Prostate gland (tissue), 2 donors: Measurements from ENCODE around the gene RGS19. TPM values are rescaled to one million over a fixed set of nuclear protein-coding genes. Genes with fewer than 3 reads are reported as not detected.

Source experiments
- DNase-seq: peaks from one replicate; pipeline ENCODE4 v3.0.0-alpha.2; 2019; ENCODE audit warnings: low spot score
- H3K27ac ChIP-seq, 2 donors: fragments of 200-600 bp; sonication (generic); 2 replicates each; pipeline ENCODE4 v1.5.1; 2017 to 2019
- H3K27me3 ChIP-seq: fragments of 200-600 bp; sonication (generic); replicated peaks from 2 replicates; pipeline ENCODE4 v1.5.1; 2019; ENCODE audit not compliant: insufficient read depth
- H3K36me3 ChIP-seq, 2 donors: fragments of 200-600 bp; sonication (generic); 1 replicate in 1 of 2; 2 replicates in 1 of 2; pipeline versions ENCODE4 v1.5.1 to v1.8.1; 2017 to 2019
- H3K4me1 ChIP-seq: fragments of 200-600 bp; sonication (generic); replicated peaks from 2 replicates; pipeline ENCODE4 v1.5.1; 2019
- H3K4me3 ChIP-seq, 2 donors: fragments of 200-600 bp; sonication (generic); 2 replicates each; pipeline ENCODE4 v1.5.1; 2017 to 2019
- H3K9me3 ChIP-seq: fragments of 200-600 bp; sonication (generic); 2 replicates; pipeline ENCODE4 v1.5.1; 2017
- CTCF ChIP-seq, 4 experiments: fragments of 200-600 bp in 2 of 4; fragments of 450-650 bp in 2 of 4; sonication (generic) in 2 of 4; IDR thresholded peaks; 1 replicate in 3 of 4; 2 replicates in 1 of 4; pipeline ENCODE4 v1.5.1; 2016 to 2019; ENCODE audit warnings: antibody characterized with exemption in 4 of 4, mild to moderate bottlenecking in 2 of 4, moderate library complexity in 2 of 4
- POLR2A ChIP-seq: fragments of 450-650 bp; IDR thresholded peaks from one replicate; pipeline ENCODE4 v1.6.1; 2016; ENCODE audit warnings: antibody characterized with exemption, mild to moderate bottlenecking
- POLR2AphosphoS5 ChIP-seq: sonication (generic); formaldehyde crosslinking; IDR thresholded peaks from one replicate; pipeline ENCODE4 v1.6.1; 2017; ENCODE audit warnings: antibody characterized with exemption
- WGBS: methylation state at CpG from one replicate; pipeline ENCODE4 v1.1.5; 2018; 5-methylcytosine and 5-hydroxymethylcytosine counted together
- intact Hi-C: fragments of 100-400 bp; cut with DNase I; formaldehyde crosslinking; loops from one replicate; pipeline ENCODE4 v1.14.2; 2022
- total RNA-seq, 2 donors: library from RNA; depleted of rRNA; stranded (reverse); fragments of >200 nt; gene quantifications; one replicate each; pipeline ENCODE4 v1.1.0, GENCODE V29; 2016

RGS19 gene
- total RNA-seq, 2 donors from 2014 or later: 13.3 to 15.1 TPM

DNA sequence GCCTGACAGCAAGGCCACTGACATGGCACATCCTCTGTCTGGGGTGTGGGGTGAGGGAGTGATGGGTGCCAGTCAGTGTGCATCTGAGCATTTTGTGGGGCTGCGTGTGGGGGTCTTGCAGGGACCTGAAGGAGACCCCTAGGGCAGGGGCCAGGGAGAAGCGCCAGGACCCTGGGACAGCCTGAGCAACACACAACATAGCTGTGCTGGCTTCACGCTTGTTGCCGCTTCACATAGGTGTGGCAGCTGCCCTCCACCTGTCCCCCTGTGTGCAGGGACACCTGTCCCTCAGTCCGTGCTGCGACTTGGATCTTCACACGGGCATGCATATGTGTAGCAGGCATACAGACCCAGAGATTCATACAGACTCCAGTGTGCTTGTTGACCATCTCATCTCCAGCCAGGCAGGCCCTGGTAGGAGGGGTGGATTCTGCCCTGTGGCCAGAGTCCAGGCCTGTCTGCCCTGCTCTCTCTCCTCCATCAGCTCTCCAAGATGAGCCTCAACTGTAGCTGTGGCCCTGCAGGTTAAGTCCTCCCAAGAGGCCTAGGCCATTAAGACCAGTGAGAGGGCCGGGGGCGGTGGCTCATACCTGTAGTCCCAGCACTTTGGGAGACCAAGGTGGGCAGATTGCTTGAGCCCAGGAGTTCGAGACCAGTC is 31.2 kb upstream of the RGS19 start:
- WGBS: 96% methylated on average over 10 of the region's 10 CpGs

GRCh38 chr20:64109831-64110391 is 30.6 kb upstream of the RGS19 start:
- Histone ChIP-seq H3K4me3 (no peak overlapping the region), H3K9me3 (no peaks in the 10 kb centered on the region), H3K4me1 (no peaks in the 10 kb centered on the region), H3K36me3 (no peaks in the 10 kb centered on the region), H3K27ac (no peak overlapping the region), H3K27me3 (no peaks in the 10 kb centered on the region)
- DNase-seq: no peak
- 70% methylated on average over 16 of the region's 16 CpGs for WGBS
- TF ChIP-seq CTCF (IDR thresholded peaks at IDR 0.05) (no peak), POLR2AphosphoS5 (no peak), POLR2A (no peak)
- intact Hi-C loops: no loop called here

More for the DNA sequence above, 31.2 kb upstream of the RGS19 start:
- Histone ChIP-seq H3K27ac (no peak overlapping the region), H3K9me3 (no peaks in the 10 kb centered on the region), H3K36me3 (no peaks in the 10 kb centered on the region), H3K27me3 (no peaks in the 10 kb centered on the region), H3K4me3 (no peak overlapping the region), H3K4me1 (no peaks in the 10 kb centered on the region)
- no peak for DNase-seq
- no peak for TF ChIP-seq CTCF (IDR thresholded peaks at IDR 0.05)
- intact Hi-C loops: no loop called here

GRCh38 chr20:64108731-64109681 is 29.7 kb upstream of the RGS19 start:
- Histone ChIP-seq H3K27ac (no peak overlapping the region), H3K4me3 (no peak overlapping the region), H3K27me3 (peaks cover 3% of the 10 kb centered on the region), H3K9me3 (no peaks in the 10 kb centered on the region), H3K4me1 (no peaks in the 10 kb centered on the region), H3K36me3 (no peaks in the 10 kb centered on the region)
- TF ChIP-seq CTCF (IDR thresholded peaks at IDR 0.05): no peak
- TF ChIP-seq POLR2AphosphoS5: no peak
- TF ChIP-seq POLR2A: no peak
- intact Hi-C loops: no loop called here
- no peak for DNase-seq
- 88% methylated on average over 25 of the region's 26 CpGs for WGBS

GRCh38 chr20:64107736-64108457 is 28.6 kb upstream of the RGS19 start:
- 68% methylated on average over 19 of the region's 19 CpGs for WGBS

More at GRCh38 chr20:64107736-64108457, 28.6 kb upstream of the RGS19 start:
- Histone ChIP-seq H3K27ac (no peak overlapping the region), H3K36me3 (no peaks in the 10 kb centered on the region), H3K27me3 (peaks cover 3% of the 10 kb centered on the region), H3K4me3 (no peak overlapping the region), H3K9me3 (no peaks in the 10 kb centered on the region), H3K4me1 (no peaks in the 10 kb centered on the region)
- no peak for TF ChIP-seq POLR2A
- TF ChIP-seq CTCF (IDR thresholded peaks at IDR 0.05): no peak
- no peak for TF ChIP-seq POLR2AphosphoS5
- intact Hi-C loops: no loop called here
- DNase-seq: no peak
